GM08714 (cell line): ENCODE results near the gene C10orf95.

Experiments
- H3K4me3 ChIP-seq: fragments of 200-500 bp; sonication (Bioruptor generic); 2 replicates; pipeline ENCODE4 v1.5.1; 2014; ENCODE audit warnings: mild to moderate bottlenecking, low read length, inconsistent platforms
- ZNF274 ChIP-seq: IDR thresholded peaks from 2 replicates; pipeline ENCODE4 v1.6.1; 2012; ENCODE audit warnings: mild to moderate bottlenecking, low read depth, low read length

C10orf95 gene

GRCh38 chr10:102453502-102453901 is 2.2 kb upstream of the C10orf95 start:
- no peak for TF ChIP-seq ZNF274
- H3K4me3 ChIP-seq, result no peak overlapping the region

- H3K4me3 ChIP-seq, result no peak overlapping the region
- no peak for TF ChIP-seq ZNF274
Measured at GRCh38 chr10:102452672-102453340, 1.5 kb upstream of the C10orf95 start.

GRCh38 chr10:102450374-102451104 is 804 bp downstream of the C10orf95 start:
- TF ChIP-seq ZNF274, result no peak
- peak overlapping the region; percentile 91 for H3K4me3 ChIP-seq

- no peak for TF ChIP-seq ZNF274
- H3K4me3 ChIP-seq, result peak overlapping the region; percentile 91
Measured at GRCh38 chr10:102450124-102450373, 1.3 kb downstream of the C10orf95 start.

GRCh38 chr10:102449321-102450123 is 1.8 kb downstream of the C10orf95 start:
- H3K4me3 ChIP-seq, result peak overlapping the region; percentile 91
- no peak for TF ChIP-seq ZNF274

GRCh38 chr10:102444851-102445250 is 6.5 kb downstream of the C10orf95 start:
- no peak for TF ChIP-seq ZNF274
- no peak overlapping the region for H3K4me3 ChIP-seq

GRCh38 chr10:102438374-102438773 is 13.0 kb downstream of the C10orf95 start:
- no peak for TF ChIP-seq ZNF274
- no peak overlapping the region for H3K4me3 ChIP-seq

- no peak overlapping the region for H3K4me3 ChIP-seq
- no peak for TF ChIP-seq ZNF274
Measured at GRCh38 chr10:102437515-102437914, 13.8 kb downstream of the C10orf95 start.

- no peak for TF ChIP-seq ZNF274
- H3K4me3 ChIP-seq, result no peak overlapping the region; the same call in 1 of the 2 replicates
Measured at GRCh38 chr10:102436312-102436711, 15.0 kb downstream of the C10orf95 start.

GRCh38 chr10:102435529-102436233 is 15.7 kb downstream of the C10orf95 start:
- peak overlapping the region; percentile 49; the same call in 1 of the 2 replicates for H3K4me3 ChIP-seq
- TF ChIP-seq ZNF274, result no peak

GRCh38 chr10:102435133-102435497 is 16.2 kb downstream of the C10orf95 start:
- TF ChIP-seq ZNF274, result no peak
- H3K4me3 ChIP-seq, result peak overlapping the region; percentile 42; the same call in 1 of the 2 replicates

GRCh38 chr10:102434394-102435132 is 16.8 kb downstream of the C10orf95 start:
- TF ChIP-seq ZNF274, result no peak
- no peak overlapping the region for H3K4me3 ChIP-seq

- no peak for TF ChIP-seq ZNF274
- no peak overlapping the region for H3K4me3 ChIP-seq
Measured at GRCh38 chr10:102433619-102434046, 17.7 kb downstream of the C10orf95 start.

- TF ChIP-seq ZNF274, result no peak
- H3K4me3 ChIP-seq, result peak within 1 kb of the TSS; percentile 80
Measured at GRCh38 chr10:102432162-102432950, 19.0 kb downstream of the C10orf95 start, which contains the start of gene CUEDC2. CUEDC2 (minus strand) TSS chr10:102432574; CDS start chr10:102425188, 7,386 bp downstream.
